WTC11 (cell line): ENCODE data around the gene CLEC16A. TPM values are rescaled to one million over a fixed set of nuclear protein-coding genes. Genes with fewer than 3 reads are reported as not detected.

ENCODE experiments used
- ATAC-seq: fragments of 200-7000 bp; cut with Tn5 transposase; 2 replicates; pipeline ENCODE4 v1.10.0; 2021; ENCODE audit warnings: mild to moderate bottlenecking, moderate library complexity
- CTCF ChIA-PET: fragments of 300-600 bp; sonication (Branson Sonifier 250); formaldehyde crosslinking; loops from one replicate; lab custom pipeline; 2021; ENCODE audit warnings: antibody characterized with exemption; lab: Charles Lee
- POLR2A ChIA-PET: fragments of 350-600 bp; sonication (Branson Sonifier 250); formaldehyde crosslinking; loops from one replicate; lab custom pipeline; 2021; ENCODE audit warnings: antibody characterized with exemption; lab: Charles Lee
- DNase-seq: peaks from one replicate; pipeline ENCODE4 v3.0.0; 2021; ENCODE audit warnings: low spot score
- H3K27ac Mint-ChIP-seq: 2 replicates; pipeline ENCODE4 v1.8.0; 2021; ENCODE audit warnings: mixed read lengths
- H3K27me3 Mint-ChIP-seq: 2 replicates; pipeline ENCODE4 v1.8.0; 2021; ENCODE audit warnings: low read depth, mild to moderate bottlenecking, moderate library complexity, mixed read lengths
- H3K36me3 Mint-ChIP-seq: 2 replicates; pipeline ENCODE4 v1.8.0; 2021; ENCODE audit warnings: mixed read lengths
- H3K4me1 Mint-ChIP-seq: 2 replicates; pipeline ENCODE4 v1.8.0; 2022; ENCODE audit warnings: mixed read lengths
- H3K4me3 Mint-ChIP-seq: 2 replicates; pipeline ENCODE4 v1.8.0; 2021; ENCODE audit warnings: mild to moderate bottlenecking, moderate library complexity, mixed read lengths
- H3K9me3 Mint-ChIP-seq: 2 replicates; pipeline ENCODE4 v1.8.0; 2021; ENCODE audit warnings: mixed read lengths
- ATF1 ChIP-seq: sonication (generic); formaldehyde crosslinking; IDR thresholded peaks from 2 replicates; pipeline ENCODE4 v1.8.1; 2023; ENCODE audit warnings: mild to moderate bottlenecking, moderate library complexity, missing genetic modification reagents
- ELF4 ChIP-seq: sonication (generic); formaldehyde crosslinking; IDR thresholded peaks from 2 replicates; pipeline ENCODE4 v1.8.1; 2022; ENCODE audit warnings: low read depth, mild to moderate bottlenecking, moderate library complexity, missing genetic modification reagents
- KAT7 ChIP-seq: sonication (generic); formaldehyde crosslinking; IDR thresholded peaks from 2 replicates; pipeline ENCODE4 v1.8.1; 2023; ENCODE audit warnings: missing genetic modification reagents, mild to moderate bottlenecking, borderline replicate concordance
- MYBL2 ChIP-seq: sonication (generic); formaldehyde crosslinking; IDR thresholded peaks from 2 replicates; pipeline ENCODE4 v1.8.1; 2023; ENCODE audit warnings: mild to moderate bottlenecking, moderate library complexity, missing genetic modification reagents
- SOX15 ChIP-seq: fragments of 250-450 bp; sonication (Bioruptor Pico); IDR thresholded peaks from 2 replicates; pipeline ENCODE4 v1.9.0; 2021; ENCODE audit warnings: mild to moderate bottlenecking
- ZNF219 ChIP-seq: sonication (generic); formaldehyde crosslinking; IDR thresholded peaks from 2 replicates; pipeline ENCODE4 v1.8.0; 2023; ENCODE audit warnings: missing genetic modification reagents, mild to moderate bottlenecking, borderline replicate concordance
- ZNF263 ChIP-seq: sonication (generic); formaldehyde crosslinking; IDR thresholded peaks from 2 replicates; pipeline ENCODE4 v1.8.1; 2022; ENCODE audit warnings: low read depth, mild to moderate bottlenecking, moderate library complexity, missing genetic modification reagents
- ZNF317 ChIP-seq: sonication (generic); formaldehyde crosslinking; IDR thresholded peaks from 2 replicates; pipeline ENCODE4 v1.8.1; 2023; ENCODE audit warnings: low read depth, mild to moderate bottlenecking, moderate library complexity, missing genetic modification reagents, borderline replicate concordance
- ZNF671 ChIP-seq: fragments of 250-450 bp; sonication (Bioruptor Pico); IDR thresholded peaks from 2 replicates; pipeline ENCODE4 v1.8.0; 2021; ENCODE audit warnings: mild to moderate bottlenecking
- total RNA-seq: library from RNA; stranded (reverse); gene quantifications from 3 replicates; pipeline ENCODE4 v1.2.3, GENCODE V29; 2021
- TF ChIP-seq, protein P1 (sequence below): fragments of 250-450 bp; sonication (Bioruptor Pico); conservative IDR thresholded peaks from 2 replicates; pipeline ENCODE4 v1.9.0; 2021; ENCODE audit warnings: mild to moderate bottlenecking
- TF ChIP-seq, protein P2 (sequence below): sonication (generic); formaldehyde crosslinking; IDR thresholded peaks from 2 replicates; pipeline ENCODE4 v1.8.0; 2022; ENCODE audit warnings: missing genetic modification reagents
- TF ChIP-seq, protein P3 (sequence below): sonication (generic); formaldehyde crosslinking; IDR thresholded peaks from 2 replicates; pipeline ENCODE4 v1.8.0; 2022; ENCODE audit warnings: mild to moderate bottlenecking, missing genetic modification reagents
- TF ChIP-seq, protein P4 (sequence below): sonication (generic); formaldehyde crosslinking; IDR thresholded peaks from 2 replicates; pipeline ENCODE4 v1.8.1; 2023; ENCODE audit warnings: mild to moderate bottlenecking, missing genetic modification reagents, moderate library complexity
- TF ChIP-seq, protein P5 (sequence below): fragments of 200-600 bp; IDR thresholded peaks from 2 replicates; pipeline ENCODE4 v1.8.0; 2022; ENCODE audit warnings: antibody characterized with exemption
- TF ChIP-seq, protein P6 (sequence below): sonication (generic); formaldehyde crosslinking; IDR thresholded peaks from 2 replicates; pipeline ENCODE4 v1.8.0; 2022; ENCODE audit warnings: mild to moderate bottlenecking, missing genetic modification reagents
- TF ChIP-seq, protein P7 (sequence below): sonication (generic); formaldehyde crosslinking; IDR thresholded peaks from 2 replicates; pipeline ENCODE4 v1.8.1; 2022; ENCODE audit warnings: low read depth, missing genetic modification reagents, borderline replicate concordance

The CLEC16A gene
- total RNA-seq, 1 experiment from 2014 or later: 14.4 TPM

DNA sequence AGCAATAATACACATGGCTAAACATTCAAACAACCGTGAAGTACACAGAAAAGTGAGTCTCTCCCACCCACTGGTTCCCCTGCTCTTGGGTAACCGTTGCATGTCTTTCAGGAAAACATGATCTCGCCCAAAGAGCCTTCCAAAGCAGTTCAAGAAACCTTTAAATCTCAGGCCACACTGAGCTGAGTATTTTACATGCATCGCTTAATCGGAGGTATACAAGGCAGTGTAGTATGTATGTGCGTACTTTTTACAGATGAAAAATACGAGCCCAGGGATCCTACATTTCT is 1.4 kb upstream of the CLEC16A start (continued):
- TF ChIP-seq, protein P1, sequence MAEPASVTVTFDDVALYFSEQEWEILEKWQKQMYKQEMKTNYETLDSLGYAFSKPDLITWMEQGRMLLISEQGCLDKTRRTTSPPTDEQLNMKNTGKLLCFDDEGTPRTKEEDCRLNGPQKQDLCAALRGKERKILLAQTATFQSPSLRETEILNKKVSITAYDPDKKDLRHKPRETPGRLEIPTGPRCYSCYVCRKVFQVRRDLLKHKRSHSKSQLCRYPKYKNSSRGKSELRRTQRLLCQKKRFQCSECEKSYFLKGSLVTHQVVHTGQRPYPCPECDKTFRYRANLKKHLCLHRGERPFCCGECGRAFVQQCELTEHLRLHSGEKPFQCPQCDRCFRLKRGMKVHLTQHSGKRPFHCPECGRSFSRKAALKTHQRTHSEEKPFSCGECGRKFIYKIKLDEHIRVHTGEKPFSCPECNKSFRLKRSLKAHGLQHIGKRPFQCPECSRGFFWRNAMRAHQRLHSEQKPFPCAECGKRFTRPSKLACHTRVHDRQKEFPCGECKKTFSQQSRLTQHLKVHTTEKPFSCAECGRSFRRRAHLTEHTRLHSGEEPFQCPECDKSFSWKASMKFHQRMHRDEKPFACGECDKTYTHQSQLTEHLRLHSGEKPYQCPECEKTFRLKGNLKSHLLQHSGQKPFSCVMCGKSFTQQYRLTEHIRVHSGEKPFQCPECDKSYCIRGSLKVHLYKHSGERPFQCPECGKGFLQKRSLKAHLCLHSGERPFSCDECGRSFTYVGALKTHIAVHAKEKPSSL (CRISPR knock-in tag): no peak
- no peak for TF ChIP-seq ZNF219 (CRISPR knock-in tag)
- TF ChIP-seq, protein P2, sequence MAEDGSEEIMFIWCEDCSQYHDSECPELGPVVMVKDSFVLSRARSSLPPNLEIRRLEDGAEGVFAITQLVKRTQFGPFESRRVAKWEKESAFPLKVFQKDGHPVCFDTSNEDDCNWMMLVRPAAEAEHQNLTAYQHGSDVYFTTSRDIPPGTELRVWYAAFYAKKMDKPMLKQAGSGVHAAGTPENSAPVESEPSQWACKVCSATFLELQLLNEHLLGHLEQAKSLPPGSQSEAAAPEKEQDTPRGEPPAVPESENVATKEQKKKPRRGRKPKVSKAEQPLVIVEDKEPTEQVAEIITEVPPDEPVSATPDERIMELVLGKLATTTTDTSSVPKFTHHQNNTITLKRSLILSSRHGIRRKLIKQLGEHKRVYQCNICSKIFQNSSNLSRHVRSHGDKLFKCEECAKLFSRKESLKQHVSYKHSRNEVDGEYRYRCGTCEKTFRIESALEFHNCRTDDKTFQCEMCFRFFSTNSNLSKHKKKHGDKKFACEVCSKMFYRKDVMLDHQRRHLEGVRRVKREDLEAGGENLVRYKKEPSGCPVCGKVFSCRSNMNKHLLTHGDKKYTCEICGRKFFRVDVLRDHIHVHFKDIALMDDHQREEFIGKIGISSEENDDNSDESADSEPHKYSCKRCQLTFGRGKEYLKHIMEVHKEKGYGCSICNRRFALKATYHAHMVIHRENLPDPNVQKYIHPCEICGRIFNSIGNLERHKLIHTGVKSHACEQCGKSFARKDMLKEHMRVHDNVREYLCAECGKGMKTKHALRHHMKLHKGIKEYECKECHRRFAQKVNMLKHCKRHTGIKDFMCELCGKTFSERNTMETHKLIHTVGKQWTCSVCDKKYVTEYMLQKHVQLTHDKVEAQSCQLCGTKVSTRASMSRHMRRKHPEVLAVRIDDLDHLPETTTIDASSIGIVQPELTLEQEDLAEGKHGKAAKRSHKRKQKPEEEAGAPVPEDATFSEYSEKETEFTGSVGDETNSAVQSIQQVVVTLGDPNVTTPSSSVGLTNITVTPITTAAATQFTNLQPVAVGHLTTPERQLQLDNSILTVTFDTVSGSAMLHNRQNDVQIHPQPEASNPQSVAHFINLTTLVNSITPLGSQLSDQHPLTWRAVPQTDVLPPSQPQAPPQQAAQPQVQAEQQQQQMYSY: no peak
- TF ChIP-seq, protein P3, sequence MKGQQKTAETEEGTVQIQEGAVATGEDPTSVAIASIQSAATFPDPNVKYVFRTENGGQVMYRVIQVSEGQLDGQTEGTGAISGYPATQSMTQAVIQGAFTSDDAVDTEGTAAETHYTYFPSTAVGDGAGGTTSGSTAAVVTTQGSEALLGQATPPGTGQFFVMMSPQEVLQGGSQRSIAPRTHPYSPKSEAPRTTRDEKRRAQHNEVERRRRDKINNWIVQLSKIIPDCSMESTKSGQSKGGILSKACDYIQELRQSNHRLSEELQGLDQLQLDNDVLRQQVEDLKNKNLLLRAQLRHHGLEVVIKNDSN (CRISPR knock-in tag): no peak
- no peak for TF ChIP-seq KAT7 (CRISPR knock-in tag)

DNA sequence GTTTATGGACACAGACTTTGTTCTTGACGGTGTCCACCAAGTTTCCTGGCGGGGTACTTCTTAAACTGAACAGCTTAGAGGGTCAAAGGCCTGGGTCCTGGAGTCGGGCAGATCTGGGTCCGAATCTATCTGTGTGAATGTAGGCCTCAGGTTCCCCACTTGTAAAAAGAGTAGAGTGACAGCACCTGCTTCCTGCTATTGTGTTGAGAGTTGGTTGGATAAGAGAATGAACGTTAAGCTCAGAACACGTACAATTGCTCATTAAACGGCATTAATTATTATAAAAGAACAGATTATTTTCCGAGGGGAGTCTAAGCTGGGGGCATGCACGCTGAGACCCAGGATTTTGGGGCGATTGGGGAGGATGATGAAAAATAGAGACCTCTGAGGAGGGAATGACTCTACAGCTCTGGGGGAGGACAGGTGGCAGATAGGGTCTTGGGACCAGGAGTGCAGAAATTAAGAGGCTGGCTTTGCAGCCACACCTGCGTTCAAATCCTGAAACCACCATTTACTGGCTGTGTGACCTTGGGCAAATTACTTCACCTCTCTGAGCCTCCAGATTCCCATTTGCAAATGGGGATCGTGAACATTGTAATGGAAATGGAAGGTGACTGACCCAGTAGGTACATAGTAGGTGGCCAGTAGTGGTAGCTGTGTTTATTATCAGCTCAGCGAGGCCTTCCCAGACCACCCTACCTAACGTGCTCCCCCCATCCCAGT is 862 bp downstream of the CLEC16A start:
- peaks cover 61% of the 10 kb centered on the region for H3K4me1 Mint-ChIP-seq
- H3K4me3 Mint-ChIP-seq: peak overlapping the region; percentile 83
- no peak for TF ChIP-seq MYBL2 (CRISPR knock-in tag)
- TF ChIP-seq KAT7 (CRISPR knock-in tag): no peak
- no peak for TF ChIP-seq ATF1
- no peak for TF ChIP-seq ZNF317 (CRISPR knock-in tag)
- TF ChIP-seq, protein P4, sequence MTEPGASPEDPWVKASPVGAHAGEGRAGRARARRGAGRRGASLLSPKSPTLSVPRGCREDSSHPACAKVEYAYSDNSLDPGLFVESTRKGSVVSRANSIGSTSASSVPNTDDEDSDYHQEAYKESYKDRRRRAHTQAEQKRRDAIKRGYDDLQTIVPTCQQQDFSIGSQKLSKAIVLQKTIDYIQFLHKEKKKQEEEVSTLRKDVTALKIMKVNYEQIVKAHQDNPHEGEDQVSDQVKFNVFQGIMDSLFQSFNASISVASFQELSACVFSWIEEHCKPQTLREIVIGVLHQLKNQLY (CRISPR knock-in tag): no peak
- TF ChIP-seq ZNF671: no peak
- TF ChIP-seq, protein P5, sequence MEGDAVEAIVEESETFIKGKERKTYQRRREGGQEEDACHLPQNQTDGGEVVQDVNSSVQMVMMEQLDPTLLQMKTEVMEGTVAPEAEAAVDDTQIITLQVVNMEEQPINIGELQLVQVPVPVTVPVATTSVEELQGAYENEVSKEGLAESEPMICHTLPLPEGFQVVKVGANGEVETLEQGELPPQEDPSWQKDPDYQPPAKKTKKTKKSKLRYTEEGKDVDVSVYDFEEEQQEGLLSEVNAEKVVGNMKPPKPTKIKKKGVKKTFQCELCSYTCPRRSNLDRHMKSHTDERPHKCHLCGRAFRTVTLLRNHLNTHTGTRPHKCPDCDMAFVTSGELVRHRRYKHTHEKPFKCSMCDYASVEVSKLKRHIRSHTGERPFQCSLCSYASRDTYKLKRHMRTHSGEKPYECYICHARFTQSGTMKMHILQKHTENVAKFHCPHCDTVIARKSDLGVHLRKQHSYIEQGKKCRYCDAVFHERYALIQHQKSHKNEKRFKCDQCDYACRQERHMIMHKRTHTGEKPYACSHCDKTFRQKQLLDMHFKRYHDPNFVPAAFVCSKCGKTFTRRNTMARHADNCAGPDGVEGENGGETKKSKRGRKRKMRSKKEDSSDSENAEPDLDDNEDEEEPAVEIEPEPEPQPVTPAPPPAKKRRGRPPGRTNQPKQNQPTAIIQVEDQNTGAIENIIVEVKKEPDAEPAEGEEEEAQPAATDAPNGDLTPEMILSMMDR: no peak
- TF ChIP-seq, protein P6, sequence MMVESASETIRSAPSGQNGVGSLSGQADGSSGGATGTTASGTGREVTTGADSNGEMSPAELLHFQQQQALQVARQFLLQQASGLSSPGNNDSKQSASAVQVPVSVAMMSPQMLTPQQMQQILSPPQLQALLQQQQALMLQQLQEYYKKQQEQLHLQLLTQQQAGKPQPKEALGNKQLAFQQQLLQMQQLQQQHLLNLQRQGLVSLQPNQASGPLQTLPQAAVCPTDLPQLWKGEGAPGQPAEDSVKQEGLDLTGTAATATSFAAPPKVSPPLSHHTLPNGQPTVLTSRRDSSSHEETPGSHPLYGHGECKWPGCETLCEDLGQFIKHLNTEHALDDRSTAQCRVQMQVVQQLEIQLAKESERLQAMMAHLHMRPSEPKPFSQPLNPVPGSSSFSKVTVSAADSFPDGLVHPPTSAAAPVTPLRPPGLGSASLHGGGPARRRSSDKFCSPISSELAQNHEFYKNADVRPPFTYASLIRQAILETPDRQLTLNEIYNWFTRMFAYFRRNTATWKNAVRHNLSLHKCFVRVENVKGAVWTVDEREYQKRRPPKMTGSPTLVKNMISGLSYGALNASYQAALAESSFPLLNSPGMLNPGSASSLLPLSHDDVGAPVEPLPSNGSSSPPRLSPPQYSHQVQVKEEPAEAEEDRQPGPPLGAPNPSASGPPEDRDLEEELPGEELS (CRISPR knock-in tag): no peak
- TF ChIP-seq, protein P3 (CRISPR knock-in tag): no peak
- TF ChIP-seq SOX15 (CRISPR knock-in tag): no peak
- no peak for TF ChIP-seq ZNF263 (CRISPR knock-in tag)
- TF ChIP-seq, protein P7, sequence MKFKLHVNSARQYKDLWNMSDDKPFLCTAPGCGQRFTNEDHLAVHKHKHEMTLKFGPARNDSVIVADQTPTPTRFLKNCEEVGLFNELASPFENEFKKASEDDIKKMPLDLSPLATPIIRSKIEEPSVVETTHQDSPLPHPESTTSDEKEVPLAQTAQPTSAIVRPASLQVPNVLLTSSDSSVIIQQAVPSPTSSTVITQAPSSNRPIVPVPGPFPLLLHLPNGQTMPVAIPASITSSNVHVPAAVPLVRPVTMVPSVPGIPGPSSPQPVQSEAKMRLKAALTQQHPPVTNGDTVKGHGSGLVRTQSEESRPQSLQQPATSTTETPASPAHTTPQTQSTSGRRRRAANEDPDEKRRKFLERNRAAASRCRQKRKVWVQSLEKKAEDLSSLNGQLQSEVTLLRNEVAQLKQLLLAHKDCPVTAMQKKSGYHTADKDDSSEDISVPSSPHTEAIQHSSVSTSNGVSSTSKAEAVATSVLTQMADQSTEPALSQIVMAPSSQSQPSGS: no peak
- no peak for TF ChIP-seq ELF4
- CTCF ChIA-PET: interaction anchor here (0.9 to 2.0 kb wide), 4 partner anchors 9 to 52 kb away, joined by 3 to 8 read pairs (median 5); no protein-coding TSS in a partner anchor
- DNase-seq (no peak), ATAC-seq (no peak)
- POLR2A ChIA-PET: no interaction called here
- no peaks in the 10 kb centered on the region for H3K9me3 Mint-ChIP-seq
- peaks cover 3% of the 10 kb centered on the region; the same call in 1 of the 2 replicates for H3K27me3 Mint-ChIP-seq
- no peaks in the 10 kb centered on the region for H3K36me3 Mint-ChIP-seq
- H3K27ac Mint-ChIP-seq: no peak overlapping the region
